NCI-H1694 treated with DMSO at 0.1 percent for 48 hours (cell line): ENCODE measurements around the gene KLRC3.
"Not testable (repeated sequence)": the region's sequence is repeated elsewhere in the genome, so short reads cannot be mapped to it uniquely, and the experiment has no call there.

Experiments
- DNase-seq: peaks from one replicate; lab custom pipeline; 2025; lab: John Stamatoyannopoulos, UW

Gene KLRC3

GRCh38 chr12:10369557-10370415, 50.6 kb downstream of the KLRC3 start:
- DNase-seq: no peak

- no peak for DNase-seq
Observed at GRCh38 chr12:10368206-10369171, 51.9 kb downstream of the KLRC3 start.

- not testable (repeated sequence) for DNase-seq
Observed at GRCh38 chr12:10367714-10368113, 52.7 kb downstream of the KLRC3 start.

- no peak for DNase-seq
Observed at GRCh38 chr12:10366875-10367274, 53.5 kb downstream of the KLRC3 start.

GRCh38 chr12:10365696-10366405, 54.5 kb downstream of the KLRC3 start:
- DNase-seq: no peak

- DNase-seq: peak; percentile 51
Observed at GRCh38 chr12:10364815-10365622, 55.4 kb downstream of the KLRC3 start.

- no peak for DNase-seq
Observed at GRCh38 chr12:10363914-10364814, 56.2 kb downstream of the KLRC3 start.

GRCh38 chr12:10363658-10363913, 56.8 kb downstream of the KLRC3 start:
- no peak for DNase-seq

GRCh38 chr12:10362828-10363657, 57.4 kb downstream of the KLRC3 start:
- no peak for DNase-seq

- DNase-seq: no peak
Observed at GRCh38 chr12:10362325-10362724, 58.1 kb downstream of the KLRC3 start.
